Activated CD4-positive, alpha-beta T cell treated with anti-CD3 and anti-CD28 coated beads, Interleukin-2, amount 50 U/mL, for 1 hour (primary cell): ENCODE data around the gene CAMK2A.

Experiments
- DNase-seq: peaks from one replicate; pipeline ENCODE4 v3.0.0-alpha.2; 2020

CAMK2A gene

GRCh38 chr5:150289551-150290390 lies at the start of gene CAMK2A:
Gene CAMK2A, minus strand, starts transcription at chr5:150289773. Its CDS starts 148 bp downstream, at chr5:150289625.
- DNase-seq, result no peak

- DNase-seq, result no peak
Observed at GRCh38 chr5:150339165-150339564, 49.6 kb upstream of the CAMK2A start.

GRCh38 chr5:150338546-150338945 lies 49.0 kb upstream of the CAMK2A start:
- no peak for DNase-seq

DNA sequence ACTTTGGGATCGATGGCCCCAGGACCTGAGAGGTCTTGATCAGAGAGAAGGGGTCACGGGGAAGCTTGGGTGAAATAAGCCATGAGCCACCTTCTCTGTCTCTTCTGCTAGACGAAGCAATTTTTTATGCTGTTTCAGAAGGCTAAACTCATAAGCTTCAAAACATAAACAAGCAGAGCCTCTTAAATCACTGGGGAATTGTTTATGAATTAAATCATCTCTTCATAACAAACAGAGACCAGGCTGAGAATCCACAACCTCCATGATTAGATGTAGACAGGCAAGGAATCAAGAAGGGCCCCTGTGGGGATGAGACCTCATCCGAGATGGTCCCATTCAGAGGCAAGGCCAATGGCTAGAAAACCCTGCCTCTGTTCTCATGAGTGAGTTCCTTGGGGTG lies 46.2 kb upstream of the CAMK2A start:
- no peak for DNase-seq

- no peak for DNase-seq
Observed at GRCh38 chr5:150333400-150333799, 43.8 kb upstream of the CAMK2A start.

GRCh38 chr5:150329881-150330876 lies 40.6 kb upstream of the CAMK2A start:
- DNase-seq, result no peak

DNA sequence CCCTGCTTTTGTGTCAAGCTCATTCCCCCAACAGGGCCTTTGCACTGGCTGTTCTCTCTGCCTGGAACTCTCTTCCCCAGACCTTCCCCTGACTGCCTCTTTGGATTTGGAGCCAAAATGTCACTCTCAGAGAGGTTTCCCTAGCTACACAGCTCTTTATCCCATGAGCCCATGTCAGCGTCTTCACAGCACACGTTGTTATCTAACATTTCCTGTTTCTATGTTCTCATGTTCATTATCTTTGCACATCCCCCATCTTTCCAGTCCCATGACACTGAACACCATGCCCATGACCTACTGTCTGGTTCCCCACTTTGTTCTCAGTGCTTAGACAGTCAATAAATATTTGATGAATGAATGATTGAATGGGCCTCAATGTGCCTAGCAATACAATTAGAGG lies 39.5 kb upstream of the CAMK2A start:
- no peak for DNase-seq

DNA sequence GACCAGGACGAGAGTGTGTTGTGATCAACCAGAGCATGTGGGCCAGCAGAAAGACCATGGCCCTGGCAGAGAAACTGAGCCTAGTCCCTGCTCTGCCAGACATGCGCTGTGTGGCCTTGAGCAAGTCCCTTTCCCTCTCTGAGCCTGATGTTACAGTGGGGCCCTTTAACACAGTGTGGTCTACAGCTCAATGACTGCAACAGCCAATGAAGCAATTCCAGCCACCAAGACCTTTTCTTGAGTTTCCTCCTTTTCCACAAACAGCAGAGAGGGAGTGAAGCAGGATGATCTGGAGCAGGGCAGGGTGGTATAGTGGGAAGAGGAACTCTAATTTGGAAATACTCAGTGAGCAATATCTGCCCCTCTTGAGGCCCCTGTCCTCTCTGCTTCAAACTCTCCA lies 38.9 kb upstream of the CAMK2A start:
- DNase-seq, result no peak

DNA sequence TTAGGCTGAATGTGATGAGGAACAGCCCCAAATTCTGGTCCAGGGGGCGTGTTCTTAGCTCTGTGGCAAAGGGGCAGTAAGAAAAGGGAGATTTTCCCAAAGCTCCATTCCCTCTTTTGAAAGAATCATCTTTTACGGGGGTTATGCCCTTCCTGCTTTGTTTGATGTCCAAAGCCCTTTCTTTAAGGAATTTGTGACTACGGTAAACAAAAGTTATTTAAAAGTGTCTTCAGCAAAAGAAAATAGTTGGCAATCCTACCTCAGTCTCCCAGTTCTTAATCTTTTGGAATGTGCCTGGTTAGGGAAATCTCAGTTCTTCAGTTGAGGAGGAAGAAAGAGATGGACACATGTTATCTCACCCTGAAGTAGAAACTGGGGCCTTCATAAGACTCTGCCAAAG lies 37.6 kb upstream of the CAMK2A start:
- no peak for DNase-seq

DNA sequence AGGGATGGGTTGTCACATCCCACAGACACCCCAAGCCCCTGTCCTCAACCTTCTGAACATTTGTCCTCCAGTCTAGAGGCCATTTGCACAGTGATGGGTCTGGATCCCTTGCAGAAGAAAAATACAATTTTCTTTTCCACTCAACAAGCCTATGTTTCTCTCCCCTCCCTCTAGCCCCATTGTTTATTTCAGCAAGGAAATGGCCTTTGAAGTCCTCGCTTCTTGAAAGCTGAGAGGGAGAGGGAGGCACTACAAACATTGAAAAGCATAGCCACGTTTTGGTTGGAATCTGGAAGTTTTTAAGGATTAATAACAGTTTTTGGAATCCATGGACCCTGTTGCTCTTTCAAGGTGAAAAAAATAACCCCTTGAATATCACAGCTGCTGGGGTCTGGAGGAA lies 37.1 kb upstream of the CAMK2A start:
- no peak for DNase-seq

DNA sequence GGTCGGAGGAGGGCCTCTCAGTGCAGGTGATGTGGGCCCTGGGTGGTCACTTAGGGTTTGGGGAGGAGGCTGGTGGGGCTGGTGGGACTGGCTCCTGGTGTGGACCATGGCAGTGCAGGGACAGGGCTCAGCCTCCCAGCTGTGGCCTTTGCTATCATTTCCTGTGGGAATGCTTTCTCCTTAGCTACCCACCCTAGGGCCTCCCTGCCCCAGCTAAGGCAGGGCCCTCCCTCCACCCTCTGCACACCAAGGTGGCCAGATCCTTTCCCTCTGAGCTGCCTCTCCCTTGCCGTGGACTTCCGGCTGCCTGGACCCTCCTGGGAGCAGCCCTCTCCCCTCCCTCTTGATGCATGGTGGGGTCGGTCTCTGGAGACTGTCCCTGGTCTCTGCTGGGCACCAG lies 35.9 kb upstream of the CAMK2A start:
- DNase-seq, result no peak

GRCh38 chr5:150323819-150324218 lies 34.2 kb upstream of the CAMK2A start:
- DNase-seq, result no peak

- DNase-seq, result no peak
Observed at GRCh38 chr5:150323092-150323491, 33.5 kb upstream of the CAMK2A start.

DNA sequence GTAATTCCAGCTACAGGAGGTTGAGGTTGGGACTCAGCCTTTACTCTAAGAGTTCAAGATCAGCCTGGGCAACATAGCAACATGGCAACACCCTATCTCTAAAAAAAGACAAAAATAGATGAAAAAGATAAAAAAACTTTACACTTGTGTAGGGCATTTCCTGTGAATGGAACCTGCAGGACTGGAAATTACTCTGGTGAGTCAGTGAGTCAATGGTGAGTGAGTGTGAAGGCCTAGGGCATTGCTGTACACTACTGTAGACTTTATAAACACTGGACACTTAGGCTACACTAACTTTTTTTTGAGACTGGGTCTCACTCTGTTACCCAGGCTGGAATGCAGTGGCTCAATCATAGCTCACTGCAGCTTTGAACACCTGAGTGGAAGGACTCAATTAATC lies 32.6 kb upstream of the CAMK2A start:
- DNase-seq, result no peak

GRCh38 chr5:150321784-150322183 lies 32.2 kb upstream of the CAMK2A start:
- no peak for DNase-seq

DNA sequence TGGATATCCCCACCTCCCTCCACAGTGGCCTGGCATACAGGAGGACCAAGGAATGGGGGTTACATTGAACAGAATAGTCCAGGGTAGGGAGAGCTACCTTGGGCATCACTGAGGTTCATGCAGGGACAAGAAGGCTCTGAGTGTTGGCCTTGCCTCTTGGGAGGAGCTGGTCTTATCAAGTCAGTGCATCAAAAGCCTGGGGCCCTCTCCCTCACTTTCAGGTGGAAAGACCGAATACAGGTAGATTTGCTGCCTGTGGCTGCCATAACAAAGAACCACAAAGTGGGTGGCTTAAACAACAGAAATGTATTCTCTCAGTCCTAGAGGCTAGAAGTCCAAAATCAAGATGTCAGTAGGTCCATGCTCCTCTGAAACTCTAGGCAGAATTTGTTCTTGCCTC lies 31.6 kb upstream of the CAMK2A start:
- DNase-seq, result no peak

DNA sequence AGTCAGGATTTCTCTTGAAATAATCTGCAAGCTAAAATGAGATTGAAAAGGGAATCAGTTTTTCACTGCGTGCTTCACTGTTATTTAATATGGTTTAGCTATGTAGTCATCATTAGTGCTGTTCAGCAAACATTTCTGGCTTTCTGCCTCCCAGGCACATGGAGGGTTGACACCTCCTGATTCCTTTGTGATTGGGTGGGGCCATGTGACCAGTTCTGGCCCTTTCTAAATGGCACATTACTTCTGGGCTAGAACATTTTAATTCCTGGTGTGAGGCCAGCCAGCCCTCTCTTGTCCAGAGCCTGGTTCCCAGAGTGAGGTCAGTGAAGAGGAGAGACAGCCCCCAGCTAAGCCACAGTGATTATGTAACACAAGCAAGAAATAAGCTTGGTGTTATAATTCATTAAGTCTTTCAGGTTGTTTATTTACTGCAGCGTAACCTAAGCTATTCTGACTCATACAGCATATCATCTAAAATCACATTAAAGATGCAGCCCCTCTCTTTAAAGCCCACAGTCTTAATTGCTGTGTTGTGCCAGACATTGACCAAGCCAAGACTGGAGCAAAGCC lies 30.6 kb upstream of the CAMK2A start:
- no peak for DNase-seq

GRCh38 chr5:150319484-150319790 lies 29.9 kb upstream of the CAMK2A start:
- no peak for DNase-seq

DNA sequence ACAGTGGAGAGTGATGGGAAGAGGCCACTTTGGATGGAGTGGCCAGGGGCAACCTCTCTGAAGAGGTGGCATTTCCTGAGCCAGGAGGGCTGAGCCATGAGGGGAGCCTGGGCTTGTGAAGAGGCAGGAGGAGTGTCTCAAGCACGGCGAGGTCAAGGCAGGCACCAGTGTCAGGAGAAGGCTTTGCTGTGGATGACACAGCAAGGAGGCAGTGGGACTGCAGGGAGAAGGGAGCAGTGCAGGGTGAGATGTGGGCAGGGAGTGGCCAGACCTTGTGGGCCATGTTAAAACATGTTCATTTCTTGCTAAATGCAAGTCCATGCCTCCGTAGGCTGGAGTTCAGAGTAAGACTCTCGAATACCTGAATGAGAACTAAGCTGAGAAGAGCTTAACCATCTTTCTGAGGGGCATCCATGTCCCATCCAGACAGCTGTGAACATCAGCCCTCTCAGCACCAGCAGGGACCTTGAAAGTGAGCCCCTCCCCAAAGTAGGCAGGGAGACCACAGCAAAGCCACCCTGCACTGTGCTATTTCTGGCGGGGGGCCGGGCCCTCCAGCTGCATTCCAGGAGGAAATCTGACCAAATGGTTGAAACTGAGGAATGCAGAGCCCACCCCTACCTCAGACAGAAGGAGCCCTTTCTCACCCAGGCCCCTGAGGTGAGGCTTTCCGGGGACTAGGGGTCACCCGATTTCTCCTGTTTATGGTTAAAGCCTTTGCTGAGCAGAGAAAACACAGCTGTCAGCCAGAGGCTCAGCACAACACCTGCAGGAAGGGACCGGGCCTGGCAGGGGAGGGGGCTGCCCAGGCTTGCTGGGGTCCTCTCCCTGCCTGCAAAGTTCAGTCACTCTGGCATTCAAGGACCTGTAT lies 29.3 kb upstream of the CAMK2A start:
- no peak for DNase-seq

DNA sequence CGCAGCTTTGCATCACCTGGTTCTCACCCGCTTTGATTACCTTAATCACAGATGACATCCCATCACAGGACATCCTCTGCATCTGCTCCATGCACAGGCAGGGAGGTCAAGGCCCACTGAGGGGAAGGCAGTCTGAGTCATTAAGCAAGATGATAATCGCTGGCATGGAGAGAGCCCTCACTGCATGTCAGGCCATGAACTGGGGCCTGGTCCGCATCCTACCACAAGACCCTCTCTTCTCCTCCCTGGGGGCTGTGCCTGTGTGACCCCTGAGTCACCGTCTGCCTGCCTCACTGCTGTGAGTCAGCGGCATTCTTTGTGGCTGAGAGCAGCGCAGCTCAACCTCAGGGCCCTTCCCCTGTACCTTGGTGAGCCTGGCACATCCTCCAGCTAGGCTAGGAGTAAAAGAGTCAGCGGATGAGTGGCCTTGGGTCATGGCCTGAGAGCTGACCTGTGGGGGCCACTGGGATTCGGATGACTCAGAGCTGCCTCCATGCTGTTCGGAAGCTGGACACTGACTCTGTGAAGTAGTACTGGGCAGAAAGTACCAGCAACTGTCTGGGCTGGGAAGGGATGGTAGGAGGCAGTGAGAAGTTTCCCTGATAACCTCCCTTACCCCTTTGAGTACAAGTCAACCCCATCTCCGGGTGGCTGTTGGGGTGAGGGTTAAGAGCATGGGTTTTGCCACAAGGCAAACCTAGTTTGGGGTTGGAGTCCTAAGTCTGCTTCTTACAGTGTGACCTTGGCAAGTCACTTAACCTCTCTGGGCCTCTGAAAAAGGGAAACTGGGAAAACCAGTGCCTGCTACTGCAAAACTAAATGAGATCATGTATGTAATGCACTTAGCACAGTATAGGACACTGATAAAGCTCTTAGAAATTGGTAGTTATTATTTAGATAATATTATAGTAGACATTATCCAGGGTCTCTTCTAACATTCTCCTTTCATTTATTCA lies 27.8 kb upstream of the CAMK2A start:
- DNase-seq, result no peak

DNA sequence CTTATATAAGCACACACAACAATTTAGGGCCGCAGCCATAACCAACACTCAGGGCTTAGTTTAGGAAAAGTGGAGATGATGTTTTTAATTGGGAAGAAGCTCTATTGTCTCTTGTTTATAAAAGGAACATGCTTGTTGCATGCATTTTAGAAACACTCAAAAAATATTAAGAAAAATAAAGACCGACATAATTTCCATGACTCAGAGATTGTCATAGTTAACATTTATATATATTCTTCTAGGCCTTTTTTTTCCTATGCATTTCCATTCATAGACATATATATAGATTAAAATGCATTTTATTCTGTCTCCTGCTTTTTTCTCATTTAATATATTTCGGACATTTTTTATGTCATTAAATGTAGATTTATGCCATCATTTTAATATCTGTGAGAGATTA lies 26.7 kb upstream of the CAMK2A start:
- no peak for DNase-seq
